ENCODE results near the gene GLUD1.
"Not testable (repeated sequence)": the region's sequence is repeated elsewhere in the genome, so short reads cannot be mapped to it uniquely, and the experiment has no call there.

GLUD1 gene

GRCh38 chr10:87053111-87053510 lies 41.5 kb downstream of the GLUD1 start:
- TF ChIP-seq CTCF (IDR thresholded peaks at IDR 0.05) = no peak

GRCh38 chr10:87045434-87045938 lies 49.2 kb downstream of the GLUD1 start:
- no peak for TF ChIP-seq CTCF (IDR thresholded peaks at IDR 0.05)

DNA sequence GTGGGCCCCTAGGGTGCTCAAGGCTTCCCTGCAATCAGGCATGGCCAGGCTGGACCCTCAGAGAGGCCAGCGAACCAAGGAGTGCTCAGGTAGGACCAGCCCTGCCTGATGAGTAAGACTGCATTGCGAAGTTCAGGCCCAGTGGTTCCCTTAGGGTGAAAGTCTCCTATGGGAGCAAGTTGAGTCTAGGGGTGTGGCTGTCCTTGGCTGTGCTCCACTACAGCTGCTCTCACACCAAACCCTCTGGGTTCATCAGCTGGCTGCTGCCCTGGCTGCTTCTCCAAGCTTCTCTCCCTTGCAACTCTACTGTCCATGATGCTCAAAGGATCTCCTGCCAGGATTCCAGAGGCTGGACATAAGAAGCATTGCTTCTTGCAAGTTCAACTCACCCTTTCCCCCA lies 55.9 kb downstream of the GLUD1 start:
- TF ChIP-seq CTCF (IDR thresholded peaks at IDR 0.05) = no peak

GRCh38 chr10:87038286-87038717 lies 56.3 kb downstream of the GLUD1 start:
- TF ChIP-seq CTCF (IDR thresholded peaks at IDR 0.05) = no peak

- TF ChIP-seq CTCF (IDR thresholded peaks at IDR 0.05) = no peak
These were observed 58.0 kb downstream of the GLUD1 start for GRCh38 chr10:87036623-87037022.

GRCh38 chr10:87030912-87031635 lies 63.6 kb downstream of the GLUD1 start:
- no peak for TF ChIP-seq CTCF (IDR thresholded peaks at IDR 0.05)

DNA sequence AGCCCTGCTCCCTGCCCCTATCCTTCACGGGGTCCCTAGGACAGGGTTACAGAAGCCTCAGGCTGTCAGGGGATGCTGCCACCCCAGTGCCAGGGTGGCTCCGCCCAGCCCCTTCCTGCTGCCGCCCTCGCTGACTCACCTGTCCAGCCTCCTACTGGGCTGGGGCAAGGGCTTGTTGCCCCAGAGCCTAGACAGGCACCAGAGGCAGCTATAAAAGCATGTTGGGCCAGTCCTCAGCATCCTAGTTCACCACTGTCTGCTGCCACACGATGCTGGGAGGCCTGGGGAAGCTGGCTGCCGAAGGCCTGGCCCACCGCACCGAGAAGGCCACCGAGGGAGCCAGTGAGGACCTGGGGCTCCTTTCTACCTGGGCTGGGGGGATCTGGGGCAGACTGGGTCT lies 74.6 kb downstream of the GLUD1 start, which contains the start of gene FAM25A:
Gene FAM25A (plus strand): TSS at position 239 of the 400 bp plus-strand sequence. CDS start 31 bp downstream, at position 270.
- not testable (repeated sequence) for TF ChIP-seq CTCF (IDR thresholded peaks at IDR 0.05)

Measured in LNCAP (cell line).